ENCODE measurements around the gene ABHD6.
"Not testable (repeated sequence)": the region's sequence is repeated elsewhere in the genome, so short reads cannot be mapped to it uniquely, and the experiment has no call there.

The ABHD6 gene

DNA sequence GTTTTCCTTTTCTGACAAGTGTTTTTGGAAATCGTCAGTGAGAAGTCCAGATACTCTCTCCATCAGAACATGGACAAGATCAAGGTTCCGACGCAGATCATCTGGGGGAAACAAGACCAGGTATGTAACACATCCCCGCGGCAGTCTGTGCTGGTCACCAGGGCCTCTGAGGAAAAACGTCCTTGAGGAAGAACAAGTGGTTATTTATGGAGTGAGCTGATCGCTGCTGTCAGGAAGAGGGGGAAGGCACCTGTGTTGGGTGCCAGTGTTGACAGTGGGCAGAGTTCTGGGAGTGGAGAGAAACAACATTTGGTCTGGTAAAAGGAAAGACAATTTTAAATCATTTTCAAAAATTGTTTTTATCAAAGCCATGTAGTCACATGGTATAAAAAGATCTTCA is 47.7 kb downstream of the ABHD6 start:
- DNase-seq = no peak

DNA sequence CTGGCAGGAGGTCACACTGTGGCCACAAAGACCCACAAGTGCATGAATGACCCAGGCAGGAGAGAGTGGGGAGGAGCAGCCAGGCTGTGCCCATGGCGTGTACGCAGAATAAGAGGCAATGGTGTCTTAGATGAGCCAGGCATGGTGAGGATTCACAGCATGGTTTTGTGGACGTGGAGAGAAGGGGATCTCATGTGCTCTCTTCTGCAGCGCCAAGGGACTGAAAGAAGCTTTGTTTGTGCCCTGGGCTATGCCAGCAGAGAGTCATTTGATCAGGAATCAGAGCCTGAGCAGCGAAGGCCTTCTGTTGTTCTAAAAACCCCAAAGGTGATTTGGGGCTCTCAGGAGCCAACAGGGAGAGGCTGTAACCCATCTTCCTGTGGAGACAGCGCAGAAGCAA is 49.8 kb downstream of the ABHD6 start:
- DNase-seq = no peak

DNA sequence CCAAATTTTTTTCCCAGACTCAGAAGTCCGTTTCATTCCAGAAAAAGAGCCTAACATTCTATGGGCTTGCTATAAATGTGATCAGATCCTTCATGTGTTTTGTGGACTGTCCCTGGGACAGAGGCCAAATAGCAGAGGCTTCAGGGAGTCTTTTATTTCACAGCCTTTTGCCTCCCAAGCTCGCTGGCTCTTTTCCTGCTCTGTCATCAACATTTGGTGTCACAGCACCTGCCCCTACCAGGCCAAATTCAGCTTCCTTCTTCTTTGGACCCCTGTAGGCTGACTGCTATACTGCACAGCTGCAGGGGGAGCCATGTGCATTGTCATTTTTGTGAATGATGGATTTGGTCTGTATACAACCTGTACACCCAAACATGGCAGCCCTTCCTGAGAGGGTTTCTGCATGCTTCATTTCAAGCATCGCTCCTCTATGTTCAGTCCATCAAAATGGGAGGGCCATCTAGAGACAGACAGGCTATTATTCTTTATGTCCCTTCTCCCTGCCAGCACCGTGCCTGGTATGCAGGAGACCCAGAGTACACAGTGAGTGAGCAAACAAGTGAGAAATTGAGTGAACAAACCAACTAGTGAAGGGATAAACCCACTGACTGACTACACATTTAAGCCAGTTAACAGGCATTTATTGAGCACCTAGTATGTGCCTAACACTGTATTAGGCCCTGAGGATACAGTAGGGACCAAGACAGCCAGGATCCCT is 50.6 kb downstream of the ABHD6 start:
- no peak for DNase-seq

DNA sequence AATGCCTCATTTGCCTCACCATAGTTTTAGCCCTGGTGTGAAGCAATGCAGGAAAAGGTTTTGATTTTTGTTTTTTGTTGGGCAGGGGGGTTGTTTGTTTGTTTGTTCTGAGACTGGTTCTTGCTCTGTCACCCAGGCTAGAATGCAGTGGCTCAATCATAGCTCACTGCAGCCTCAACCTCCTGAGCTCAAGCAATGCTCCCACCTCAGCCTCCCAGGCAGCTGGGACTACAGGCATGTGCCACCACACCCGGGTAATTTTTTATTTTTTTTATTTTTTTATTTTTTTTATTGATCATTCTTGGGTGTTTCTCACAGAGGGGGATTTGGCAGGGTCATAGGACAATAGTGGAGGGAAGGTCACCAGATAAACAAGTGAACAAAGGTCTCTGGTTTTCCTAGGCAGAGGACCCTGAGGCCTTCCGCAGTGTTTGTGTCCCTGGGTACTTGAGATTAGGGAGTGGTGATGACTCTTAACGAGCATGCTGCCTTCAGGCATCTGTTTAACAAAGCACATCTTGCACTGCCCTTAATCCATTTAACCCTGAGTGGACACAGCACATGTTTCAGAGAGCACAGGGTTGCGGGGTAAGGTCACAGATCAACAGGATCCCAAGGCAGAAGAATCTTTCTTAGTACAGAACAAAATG is 51.5 kb downstream of the ABHD6 start:
- not testable (repeated sequence) for DNase-seq

DNA sequence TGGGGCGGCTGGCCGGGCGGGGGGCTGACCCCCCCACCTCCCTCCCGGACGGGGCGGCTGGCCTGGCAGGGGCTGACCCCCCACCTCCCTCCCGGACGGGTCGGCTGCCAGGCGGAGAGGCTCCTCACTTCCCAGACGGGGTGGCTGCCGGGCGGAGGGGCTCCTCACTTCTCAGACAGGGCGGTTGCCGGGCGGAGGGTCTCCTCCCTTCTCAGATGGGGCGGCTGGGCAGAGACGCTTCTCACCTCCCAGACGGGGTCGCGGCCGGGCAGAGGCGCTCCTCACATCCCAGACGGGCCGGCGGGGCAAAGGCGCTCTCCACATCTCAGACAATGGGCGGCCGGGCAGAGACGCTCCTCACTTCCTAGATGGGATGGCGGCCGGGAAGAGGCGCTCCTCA is 52.9 kb downstream of the ABHD6 start:
- not testable (repeated sequence) for DNase-seq

DNA sequence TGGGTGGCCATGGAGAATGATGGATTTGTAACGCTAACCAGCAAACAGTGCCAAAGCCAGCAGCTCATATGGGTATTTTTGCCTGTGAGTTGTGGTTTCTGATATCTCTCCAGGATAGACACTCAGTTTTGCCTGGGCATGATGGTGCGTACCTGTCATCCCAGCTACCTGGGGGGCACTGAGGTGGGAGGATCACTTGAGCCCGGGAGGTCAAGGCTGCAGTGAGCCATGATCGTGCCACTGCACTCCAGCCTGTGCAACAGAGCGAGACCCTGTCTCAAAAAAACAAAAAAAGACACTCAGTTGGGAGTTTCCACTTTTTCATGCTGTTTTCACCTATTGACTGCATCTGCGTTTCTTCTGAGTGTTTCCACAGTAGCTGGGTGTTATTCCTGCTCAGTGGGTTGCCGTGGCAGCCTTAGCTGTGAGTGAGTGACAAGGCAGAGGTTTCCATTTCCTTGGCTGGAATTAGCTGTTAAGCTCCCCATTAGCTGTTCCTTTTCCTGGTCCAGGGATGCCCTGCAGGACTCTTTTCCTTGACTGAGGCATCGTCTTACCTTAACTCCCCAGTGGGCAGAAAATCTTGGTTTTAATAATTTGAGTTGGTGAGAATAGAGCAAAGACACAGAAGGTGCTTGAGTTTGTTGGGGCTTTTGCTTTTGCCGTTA is 54.2 kb downstream of the ABHD6 start:
- no peak for DNase-seq

DNA sequence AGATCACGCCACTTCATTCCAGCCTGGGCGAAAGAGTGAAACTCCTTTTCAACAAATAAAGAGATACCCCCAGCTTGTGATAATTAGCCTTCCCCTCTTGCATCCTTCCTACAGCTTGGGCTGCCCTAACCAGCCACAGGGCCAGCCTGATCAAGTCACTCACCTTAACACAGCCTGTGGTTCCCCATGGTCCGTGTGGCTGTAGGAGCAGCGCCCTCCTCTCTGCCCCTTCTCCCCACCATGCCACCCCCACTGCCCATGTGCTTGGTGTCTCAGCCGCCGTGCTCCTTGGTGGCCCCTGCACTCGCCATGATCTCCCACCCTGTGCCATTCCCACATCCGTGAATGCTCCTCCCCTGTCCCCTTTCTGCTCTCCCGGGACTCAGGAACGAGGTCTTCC is 55.3 kb downstream of the ABHD6 start:
- no peak for DNase-seq

DNA sequence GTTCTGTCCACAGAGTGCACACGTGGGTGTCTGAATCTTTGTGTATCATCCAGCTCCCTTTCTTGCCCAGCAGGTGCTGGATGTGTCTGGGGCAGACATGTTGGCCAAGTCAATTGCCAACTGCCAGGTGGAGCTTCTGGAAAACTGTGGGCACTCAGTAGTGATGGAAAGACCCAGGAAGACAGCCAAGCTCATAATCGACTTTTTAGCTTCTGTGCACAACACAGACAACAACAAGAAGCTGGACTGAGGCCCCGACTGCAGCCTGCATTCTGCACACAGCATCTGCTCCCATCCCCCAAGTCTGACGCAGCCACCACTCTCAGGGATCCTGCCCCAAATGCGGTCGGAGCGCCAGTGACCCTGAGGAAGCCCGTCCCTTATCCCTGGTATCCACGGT is 55.9 kb downstream of the ABHD6 start:
- DNase-seq = no peak

DNA sequence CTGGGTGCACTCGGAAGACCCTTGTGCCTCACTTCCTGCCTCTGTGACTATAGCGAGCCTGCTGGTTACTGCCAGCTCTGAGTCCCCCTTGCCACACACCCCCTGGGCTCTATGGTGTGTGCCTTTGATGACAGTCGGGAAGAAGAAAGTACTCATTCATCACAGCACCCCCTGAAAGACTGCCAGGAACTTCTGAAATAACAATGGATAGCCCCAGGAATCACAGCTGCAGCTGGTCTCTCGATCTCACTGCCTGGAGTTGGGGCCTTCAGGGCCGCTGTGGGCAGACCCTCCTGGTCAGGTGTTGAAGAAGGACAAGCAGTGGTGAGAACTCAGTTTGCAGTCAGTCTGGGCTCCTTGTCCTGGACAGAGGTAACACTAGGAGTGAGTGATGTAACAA is 58.7 kb downstream of the ABHD6 start:
- DNase-seq = no peak

DNA sequence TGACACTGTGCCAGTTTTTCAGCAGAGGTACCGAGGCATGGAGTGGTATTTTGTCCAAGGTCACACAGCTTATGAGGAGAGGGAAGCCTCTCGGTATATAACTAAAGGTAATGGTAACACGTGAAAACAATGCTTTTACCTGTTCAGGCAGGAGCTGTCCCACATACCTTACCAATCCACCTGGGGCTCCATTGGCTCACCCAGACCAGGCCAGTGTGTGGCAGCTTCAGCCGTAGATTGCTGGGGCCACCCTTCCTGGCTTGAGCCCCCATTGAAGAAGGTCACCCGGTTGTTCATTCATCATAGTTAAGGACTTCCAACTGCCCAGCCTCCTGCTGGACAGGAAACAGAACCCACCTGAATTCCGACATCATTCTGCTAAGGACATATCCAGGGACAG is 59.3 kb downstream of the ABHD6 start:
- no peak for DNase-seq

DNA sequence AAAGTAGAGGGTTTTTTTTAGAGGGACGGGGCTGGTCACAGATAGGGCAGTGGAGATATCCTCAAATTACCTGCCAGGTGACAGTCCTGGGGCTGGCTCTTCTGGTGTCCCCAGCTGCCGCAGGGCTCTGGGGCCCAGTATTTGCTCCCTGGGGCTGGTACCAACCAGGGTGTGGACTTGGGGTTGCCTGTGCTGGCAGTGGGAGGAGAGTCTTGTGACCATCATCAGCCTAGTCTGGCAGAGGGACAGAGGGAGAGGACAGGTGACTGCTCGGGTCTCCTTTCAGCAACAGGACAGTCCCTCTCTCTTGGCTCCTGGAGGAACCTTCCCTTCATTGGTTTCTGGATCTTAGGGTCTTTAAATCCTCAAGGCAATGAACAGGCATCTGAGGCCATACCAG is 60.6 kb downstream of the ABHD6 start:
- no peak for DNase-seq

DNA sequence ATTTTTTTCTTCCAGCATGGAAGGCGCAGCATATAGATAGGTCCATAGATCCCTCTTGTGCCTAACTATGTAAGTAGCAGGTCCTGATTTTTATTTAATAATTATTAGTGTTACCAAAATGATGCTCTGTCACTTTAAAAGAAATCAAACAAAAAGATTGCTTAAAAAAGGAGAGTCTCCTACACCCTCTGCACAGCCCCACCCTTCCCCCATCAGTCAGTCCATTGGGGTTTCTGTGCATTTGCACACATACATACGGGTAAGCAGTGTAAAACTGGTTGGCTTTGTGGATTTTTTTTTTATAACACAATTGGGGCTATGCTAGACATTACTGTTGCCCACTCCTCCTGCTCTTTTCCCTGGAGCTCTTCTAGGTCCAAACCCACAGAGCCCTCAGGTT is 61.5 kb downstream of the ABHD6 start:
- no peak for DNase-seq

DNA sequence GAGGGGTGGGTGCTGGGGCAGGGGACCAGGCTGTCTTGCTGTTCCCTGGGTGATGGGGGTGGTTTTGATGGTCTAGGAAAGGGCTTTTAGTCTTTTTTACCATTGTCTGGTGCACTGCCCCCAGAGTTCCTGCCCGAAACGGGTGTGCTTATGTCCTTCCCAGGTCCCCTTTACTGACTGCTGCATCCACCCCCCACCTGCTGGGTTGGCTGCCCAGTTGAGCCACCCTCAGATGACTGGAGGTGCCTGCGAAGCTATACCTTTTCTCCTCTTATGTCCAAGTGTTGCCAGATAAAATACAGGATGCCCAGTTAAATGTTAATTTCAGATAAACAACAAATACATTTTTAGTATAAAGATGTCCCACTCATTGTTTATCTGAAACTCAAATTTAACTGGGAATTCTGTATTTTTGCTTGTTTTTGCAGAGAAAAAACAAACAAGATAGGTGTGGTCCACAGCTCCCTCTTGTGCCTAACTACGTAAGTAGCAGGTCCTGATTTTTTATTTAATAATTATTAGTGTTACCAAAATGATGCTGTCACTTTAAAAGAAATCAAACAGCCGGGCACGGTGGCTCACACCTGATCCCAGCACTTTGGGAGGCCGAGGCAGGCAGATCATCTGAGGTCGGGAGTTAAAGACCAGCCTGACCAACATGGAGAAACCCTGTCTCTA is 62.4 kb downstream of the ABHD6 start:
- peak; percentile 61 to 62 for DNase-seq

DNA sequence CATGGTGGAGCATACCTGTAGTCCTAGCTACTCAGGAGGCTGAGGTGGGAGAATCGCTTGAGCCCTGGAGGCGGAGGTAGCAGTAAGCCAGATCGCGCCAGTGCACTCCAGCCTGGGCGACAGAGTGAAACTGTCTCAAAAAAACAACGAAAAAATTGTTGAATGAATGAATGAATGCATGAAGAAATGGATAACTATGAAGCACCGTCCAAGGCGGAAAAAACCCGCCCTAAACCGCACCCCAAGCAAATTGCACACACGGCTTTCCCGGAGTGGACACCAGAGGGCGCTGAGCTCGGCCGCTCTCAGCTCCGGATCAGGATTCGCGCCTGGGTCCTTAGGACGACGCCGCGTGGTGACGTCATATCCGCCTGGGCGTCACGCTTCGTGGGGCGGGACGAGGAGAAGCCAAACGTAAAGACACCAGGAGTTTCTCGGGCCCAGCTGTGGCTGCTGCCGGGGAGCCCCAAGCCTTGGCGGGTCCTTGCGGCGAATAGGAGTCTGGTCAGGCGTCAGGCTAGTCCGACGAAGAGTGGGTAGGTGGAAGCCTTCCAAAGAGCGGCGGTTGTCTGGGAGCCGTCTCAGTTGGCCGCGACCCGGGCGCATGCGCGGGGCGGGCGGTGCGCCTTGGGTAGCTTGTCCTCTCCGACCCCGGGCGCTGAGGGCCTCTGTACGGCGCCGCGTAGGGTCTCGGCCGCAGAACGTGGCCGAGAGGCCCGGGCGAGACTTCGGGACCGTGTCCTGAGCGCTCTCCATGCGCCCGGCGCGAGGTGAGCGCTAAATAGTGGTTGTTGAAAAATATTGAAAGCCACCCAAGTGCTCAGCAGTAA is 68.5 kb downstream of the ABHD6 start, which contains the start of the genes HTD2 and RPP14:
TSS of gene HTD2 (plus strand) at position 639 of the 830 bp plus-strand sequence. CDS start 11,094 bp downstream, outside the sequence.
TSS of gene RPP14 (plus strand) at position 364 of the 830 bp plus-strand sequence. CDS start 4,085 bp downstream, outside the sequence.
- DNase-seq = peak; percentile 97 to 98

DNA sequence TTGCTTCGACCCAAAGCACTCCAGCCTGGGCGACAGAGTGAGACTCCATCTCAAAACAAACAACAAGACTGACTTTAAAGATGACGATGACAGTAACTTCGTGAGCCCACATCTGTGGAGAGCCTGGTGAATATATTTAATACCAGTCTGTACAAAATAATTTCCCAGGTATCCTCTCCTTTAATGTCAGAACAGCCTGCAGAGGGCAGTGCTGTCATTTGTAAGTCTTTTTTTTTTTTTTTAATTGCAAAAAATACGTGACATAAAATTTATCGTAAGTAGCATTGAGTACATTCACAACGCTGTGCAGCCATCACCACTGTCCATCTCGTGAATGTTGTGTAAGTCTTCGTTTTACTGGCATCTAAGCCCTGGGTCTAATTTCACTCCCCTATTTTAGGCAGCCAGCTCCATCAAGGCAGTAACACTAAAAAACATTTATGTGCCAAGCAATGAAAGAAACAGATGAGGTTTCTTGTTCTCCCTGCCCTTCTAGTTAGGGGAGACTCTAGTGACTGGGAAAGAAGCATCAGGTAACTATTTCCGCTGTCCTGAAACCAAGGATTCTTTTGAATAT is 70.1 kb downstream of the ABHD6 start:
- peak; percentile 60 to 77 for DNase-seq

DNA sequence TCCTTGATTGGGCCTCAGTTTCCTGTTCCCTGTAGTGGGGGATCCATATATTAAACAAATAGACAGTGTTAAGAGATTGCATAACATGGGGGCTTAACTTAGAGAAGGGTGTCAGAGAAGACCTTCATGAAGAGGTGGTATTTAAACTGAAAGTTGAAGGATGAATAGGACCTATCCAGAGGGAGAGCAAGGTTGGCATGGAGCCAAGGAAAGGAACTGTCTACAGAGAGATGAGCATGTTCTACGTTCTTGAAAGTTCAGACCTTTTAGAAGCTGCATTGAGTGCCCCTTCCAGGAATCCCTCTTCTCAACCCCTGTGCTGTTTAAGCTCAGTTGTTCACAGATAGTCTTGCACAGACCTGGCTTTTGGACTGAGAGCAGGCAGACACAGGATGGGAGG is 71.1 kb downstream of the ABHD6 start:
- DNase-seq = no peak

DNA sequence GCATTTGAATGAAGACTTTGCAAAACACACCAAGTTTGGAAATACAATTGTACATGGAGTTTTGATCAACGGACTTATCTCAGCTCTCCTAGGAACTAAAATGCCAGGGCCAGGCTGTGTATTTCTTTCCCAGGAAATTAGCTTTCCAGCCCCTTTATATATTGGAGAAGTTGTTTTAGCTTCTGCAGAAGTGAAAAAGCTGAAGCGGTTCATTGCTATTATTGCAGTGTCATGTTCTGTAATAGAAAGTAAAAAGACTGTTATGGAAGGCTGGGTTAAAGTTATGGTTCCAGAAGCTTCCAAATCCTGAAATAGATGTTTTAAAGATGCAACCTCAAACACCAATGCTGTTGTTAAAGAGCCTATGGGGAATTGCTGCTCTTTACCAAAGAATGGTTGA is 80.2 kb downstream of the ABHD6 start:
- DNase-seq = no peak

DNA sequence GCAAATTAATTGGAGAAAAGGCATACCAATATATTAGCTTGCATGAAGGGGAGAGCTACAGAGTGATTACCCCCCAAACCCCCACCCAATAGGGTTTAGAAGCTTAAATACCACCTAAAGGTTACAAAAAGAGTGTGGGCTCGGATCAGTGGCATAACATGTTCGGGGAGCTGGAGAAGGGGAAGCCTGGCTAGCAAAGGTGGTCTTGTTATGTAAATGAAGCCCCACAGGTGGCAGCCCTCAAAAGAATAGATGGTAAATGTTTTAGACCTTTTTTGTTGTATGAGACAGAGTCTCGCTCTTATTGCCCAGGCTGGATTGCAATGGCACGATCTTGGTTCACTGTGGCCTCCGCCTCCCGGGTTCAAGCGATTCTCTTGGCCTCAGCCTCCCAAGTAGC is 84.2 kb downstream of the ABHD6 start:
- no peak for DNase-seq

DNA sequence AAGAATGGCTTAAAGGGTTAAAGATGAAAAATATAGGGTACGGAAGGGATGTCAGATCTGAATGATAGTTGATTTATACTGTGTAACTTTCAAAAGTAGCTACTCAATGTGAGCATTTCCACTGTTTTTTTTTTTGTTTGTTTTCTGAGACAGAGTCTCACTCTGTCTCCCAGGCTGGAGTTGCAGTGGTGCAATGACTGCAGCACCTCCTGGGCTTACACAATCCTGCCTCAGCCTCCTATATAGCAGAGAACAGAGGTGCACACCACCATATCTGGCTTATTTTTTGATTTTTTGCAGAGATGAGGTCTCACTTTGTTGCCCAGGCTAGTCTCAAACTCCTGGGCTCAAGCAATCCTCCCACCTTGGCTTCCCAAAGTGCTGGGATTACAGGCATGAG is 85.2 kb downstream of the ABHD6 start:
- peak in 1 of 2 experiments; percentile 33 for DNase-seq

DNA sequence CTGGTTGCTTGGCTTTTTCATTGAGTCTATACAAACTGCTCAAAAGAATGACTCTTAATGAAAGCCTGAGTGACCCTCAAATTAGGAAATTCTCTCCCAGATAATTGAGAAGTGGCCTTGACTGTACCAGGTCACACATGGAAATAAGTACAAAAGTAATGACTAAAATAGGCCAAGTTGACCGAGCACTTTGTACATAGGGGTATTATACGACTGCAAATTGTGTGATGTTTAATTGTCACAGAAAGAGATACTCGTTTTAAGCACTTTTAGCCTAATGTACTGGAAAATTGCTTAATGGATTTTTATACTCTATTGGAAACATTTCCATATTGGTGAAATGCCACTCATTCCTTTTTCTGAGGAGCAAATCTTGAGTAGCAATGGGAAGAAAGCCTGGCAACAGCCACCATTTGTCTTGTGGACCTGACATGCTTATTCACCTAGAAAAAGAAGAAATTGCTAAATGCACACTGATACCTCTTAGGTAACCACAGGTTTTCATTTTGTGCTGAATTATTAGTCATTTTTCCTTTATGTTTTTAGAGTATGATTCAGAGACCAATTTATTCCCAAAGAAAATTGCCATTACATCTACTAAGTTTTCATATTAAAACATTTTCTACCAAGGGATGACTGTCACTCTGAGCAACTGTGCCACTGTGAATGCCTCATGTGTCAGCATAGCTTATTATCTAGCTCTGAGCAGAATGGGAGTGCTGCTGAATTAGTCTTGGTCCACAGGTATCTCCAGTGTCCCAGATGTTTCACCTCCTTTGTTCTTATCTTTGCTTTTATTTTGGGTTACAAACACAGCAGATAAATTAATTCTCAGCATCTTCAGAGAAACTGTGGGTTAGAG is 86.2 kb downstream of the ABHD6 start:
- DNase-seq = no peak

Data from AML-193 (cell line).